ENCODE data around the gene DIS3L2.

Gene DIS3L2

GRCh38 chr2:232235716-232236115 is 274.2 kb downstream of the DIS3L2 start:
- no peak for DNase-seq

- no peak for DNase-seq
Observed at GRCh38 chr2:232236200-232236599, 274.7 kb downstream of the DIS3L2 start.

GRCh38 chr2:232237464-232237863 is 276.0 kb downstream of the DIS3L2 start:
- DNase-seq: no peak

- no peak for DNase-seq
Observed at GRCh38 chr2:232238108-232238507, 276.6 kb downstream of the DIS3L2 start.

GRCh38 chr2:232238596-232238995 is 277.1 kb downstream of the DIS3L2 start:
- no peak for DNase-seq

GRCh38 chr2:232239951-232240681 is 278.6 kb downstream of the DIS3L2 start:
- DNase-seq: no peak

- DNase-seq: no peak
Observed at GRCh38 chr2:232240906-232241305, 279.4 kb downstream of the DIS3L2 start.

- DNase-seq: no peak
Observed at GRCh38 chr2:232242316-232242715, 280.8 kb downstream of the DIS3L2 start.

- no peak for DNase-seq
Observed at GRCh38 chr2:232245111-232245510, 283.6 kb downstream of the DIS3L2 start.

- no peak for DNase-seq
Observed at GRCh38 chr2:232246245-232246644, 284.7 kb downstream of the DIS3L2 start.

- DNase-seq: no peak
Observed at GRCh38 chr2:232249096-232249495, 287.6 kb downstream of the DIS3L2 start.

GRCh38 chr2:232250246-232251175 is 289.0 kb downstream of the DIS3L2 start:
- DNase-seq: no peak

GRCh38 chr2:232255033-232255432 is 293.5 kb downstream of the DIS3L2 start:
- DNase-seq: no peak

- no peak for DNase-seq
Observed at GRCh38 chr2:232260075-232260474, 298.6 kb downstream of the DIS3L2 start.

GRCh38 chr2:232261776-232262175 is 300.3 kb downstream of the DIS3L2 start:
- DNase-seq: no peak

- no peak for DNase-seq
Observed at GRCh38 chr2:232263295-232263694, 301.8 kb downstream of the DIS3L2 start.

GRCh38 chr2:232264081-232264480 is 302.6 kb downstream of the DIS3L2 start:
- no peak for DNase-seq

- DNase-seq: no peak
Observed at GRCh38 chr2:232265329-232265728, 303.8 kb downstream of the DIS3L2 start.

- no peak for DNase-seq
Observed at GRCh38 chr2:232268636-232269165, 307.2 kb downstream of the DIS3L2 start.

- no peak for DNase-seq
Observed at GRCh38 chr2:232269867-232270266, 308.4 kb downstream of the DIS3L2 start.

- no peak for DNase-seq
Observed at GRCh38 chr2:232273903-232274643, 312.6 kb downstream of the DIS3L2 start.

GRCh38 chr2:232275670-232276069 is 314.2 kb downstream of the DIS3L2 start:
- DNase-seq: no peak

Data from NCI-H1694 (cell line).